GM21786 (cell line): Measurements from ENCODE around the gene DPPA5.
"Not testable (repeated sequence)": the region's sequence is repeated elsewhere in the genome, so short reads cannot be mapped to it uniquely, and the experiment has no call there.

Experiments used
- ATAC-seq: cut with Tn5 transposase; IDR thresholded peaks from one replicate; pipeline ENCODE4 v1.9.1; 2021; ENCODE audit not compliant: unreplicated experiment

DPPA5 gene

DNA sequence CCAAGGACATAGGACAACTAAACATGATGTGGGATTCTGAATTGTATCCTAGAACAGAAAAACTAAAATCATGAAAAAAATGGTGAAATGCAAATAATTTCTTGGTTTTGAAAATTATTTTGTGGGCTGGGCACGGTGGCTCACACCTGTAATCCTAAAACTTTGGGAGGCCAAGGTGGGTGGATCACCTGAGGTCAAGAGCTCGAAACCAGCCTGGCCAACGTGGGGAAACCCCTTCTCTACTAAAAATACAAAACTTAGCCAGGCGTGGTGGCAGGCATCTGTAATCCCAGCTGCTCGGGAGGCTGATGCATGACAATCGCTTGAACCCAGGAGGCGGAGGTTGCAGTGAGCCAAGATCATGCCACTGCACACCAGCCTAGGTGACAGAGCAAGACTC lies 50.3 kb downstream of the DPPA5 start:
- not testable (repeated sequence) for ATAC-seq
